Thymus (tissue), 11 donors: ENCODE measurements around the gene DPM3. TPM values are rescaled to one million over a fixed set of nuclear protein-coding genes. Genes with fewer than 3 reads are reported as not detected.

Experiments used
- DNase-seq, 9 donors: peaks; one replicate each; pipeline ENCODE4 v3.0.0-alpha.2; 2013; ENCODE audit warnings: low spot score in 9 of 9, low read depth in 6 of 9, missing footprints in 1 of 9
- H3K27ac ChIP-seq, 2 donors: one replicate each; pipeline ENCODE4 v1.5.1; 2013; ENCODE audit warnings: control low read depth in 1 of 2, low read depth in 1 of 2, low read length in 1 of 2, mild to moderate bottlenecking in 1 of 2, moderate library complexity in 1 of 2
- H3K27me3 ChIP-seq, 2 donors: one replicate each; pipeline ENCODE4 v1.5.1; 2013; ENCODE audit warnings: low read length in 1 of 2; ENCODE audit not compliant: control insufficient read depth in 2 of 2, insufficient read depth in 1 of 2
- H3K36me3 ChIP-seq, 2 donors: one replicate each; pipeline ENCODE4 v1.5.1; 2013; ENCODE audit warnings: low read length in 1 of 2, mild to moderate bottlenecking in 1 of 2, moderate library complexity in 1 of 2; ENCODE audit not compliant: control insufficient read depth in 2 of 2, insufficient read depth in 2 of 2
- H3K4me1 ChIP-seq, 2 donors: one replicate each; pipeline ENCODE4 v1.5.1; 2013; ENCODE audit warnings: low read length in 2 of 2; ENCODE audit not compliant: control insufficient read depth in 2 of 2, insufficient read depth in 2 of 2
- H3K4me3 ChIP-seq, 2 donors: one replicate each; pipeline ENCODE4 v1.5.1; 2013; ENCODE audit warnings: low read length in 2 of 2, control low read depth in 1 of 2, mild to moderate bottlenecking in 1 of 2
- H3K9me3 ChIP-seq, 2 donors: one replicate each; pipeline ENCODE4 v1.5.1; 2013; ENCODE audit warnings: low read length in 1 of 2, mild to moderate bottlenecking in 1 of 2; ENCODE audit not compliant: control insufficient read depth in 2 of 2, insufficient read depth in 1 of 2
- WGBS: extraction: QIAGEN DNeasy Blood & Tissue Kit; methylation state at CpG from one replicate; pipeline ENCODE4 v1.1.7; 2013; 5-methylcytosine and 5-hydroxymethylcytosine counted together
- polyA plus RNA-seq: library from polyadenylated mRNA; stranded (reverse); fragments of 200-250 nt; gene quantifications from one replicate; pipeline ENCODE4 v1.2.3, GENCODE V29; 2013
- total RNA-seq: library from RNA; stranded (reverse); fragments of 120-200 nt; gene quantifications from one replicate; pipeline ENCODE4 v1.2.4, GENCODE V29; 2013
- donor health status: healthy.

DPM3 gene
- total and polyA plus RNA-seq, 2 donors, result 34.0 to 155 TPM

DNA sequence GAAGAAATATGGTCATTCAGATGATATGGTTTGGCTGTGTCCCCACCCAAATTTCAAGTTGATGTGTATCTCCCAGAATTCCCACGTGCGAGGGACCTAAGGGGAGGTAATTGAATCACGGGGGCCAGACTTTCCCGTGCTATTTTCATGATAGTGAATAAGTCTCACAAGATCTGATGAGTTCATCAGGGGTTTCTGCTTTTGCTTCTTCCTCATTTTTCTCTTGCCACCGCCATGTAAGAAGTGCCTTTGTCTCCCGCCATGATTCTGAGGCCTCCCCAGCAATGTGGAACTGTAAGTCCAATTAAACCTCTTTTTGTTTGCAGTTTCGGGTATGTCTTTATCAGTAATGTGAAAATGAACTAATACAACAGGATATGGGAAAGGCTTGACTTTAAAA, 1.4 kb upstream of the DPM3 start:
- WGBS, result 87% methylated on average over 7 of the region's 7 CpGs
- Histone ChIP-seq H3K27me3 (no peaks in the 10 kb centered on the region), H3K9me3 (no peaks in the 10 kb centered on the region), H3K4me1 (peaks cover 14 to 20% of the 10 kb centered on the region in 2 donors), H3K36me3 (peaks cover 0 to 7% of the 10 kb centered on the region in 2 donors), H3K27ac (no peak overlapping the region), H3K4me3 (no peak overlapping the region)
- no peak for DNase-seq

DNA sequence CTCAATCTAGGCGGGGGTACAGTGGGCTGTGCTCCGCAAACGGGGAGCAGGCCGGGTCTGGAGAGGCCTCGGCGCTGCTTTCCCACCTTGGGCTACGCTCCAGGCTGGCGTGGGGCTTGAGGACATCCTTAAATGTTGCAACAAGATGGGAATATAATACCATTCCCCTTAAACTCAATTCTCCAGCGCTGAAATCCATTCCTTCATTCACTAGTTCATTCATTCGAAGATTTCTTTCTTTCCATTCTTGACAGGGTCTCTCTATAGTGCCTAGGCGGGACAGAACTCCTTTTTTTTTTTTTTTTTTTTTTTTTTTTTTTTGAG, 261 bp upstream of the DPM3 start:
- peaks cover 0 to 7% of the 10 kb centered on the region in 2 donors for H3K36me3 ChIP-seq
- WGBS, result 10% methylated on average over 11 of the region's 11 CpGs
- H3K27ac ChIP-seq, result no peak overlapping the region

DNA sequence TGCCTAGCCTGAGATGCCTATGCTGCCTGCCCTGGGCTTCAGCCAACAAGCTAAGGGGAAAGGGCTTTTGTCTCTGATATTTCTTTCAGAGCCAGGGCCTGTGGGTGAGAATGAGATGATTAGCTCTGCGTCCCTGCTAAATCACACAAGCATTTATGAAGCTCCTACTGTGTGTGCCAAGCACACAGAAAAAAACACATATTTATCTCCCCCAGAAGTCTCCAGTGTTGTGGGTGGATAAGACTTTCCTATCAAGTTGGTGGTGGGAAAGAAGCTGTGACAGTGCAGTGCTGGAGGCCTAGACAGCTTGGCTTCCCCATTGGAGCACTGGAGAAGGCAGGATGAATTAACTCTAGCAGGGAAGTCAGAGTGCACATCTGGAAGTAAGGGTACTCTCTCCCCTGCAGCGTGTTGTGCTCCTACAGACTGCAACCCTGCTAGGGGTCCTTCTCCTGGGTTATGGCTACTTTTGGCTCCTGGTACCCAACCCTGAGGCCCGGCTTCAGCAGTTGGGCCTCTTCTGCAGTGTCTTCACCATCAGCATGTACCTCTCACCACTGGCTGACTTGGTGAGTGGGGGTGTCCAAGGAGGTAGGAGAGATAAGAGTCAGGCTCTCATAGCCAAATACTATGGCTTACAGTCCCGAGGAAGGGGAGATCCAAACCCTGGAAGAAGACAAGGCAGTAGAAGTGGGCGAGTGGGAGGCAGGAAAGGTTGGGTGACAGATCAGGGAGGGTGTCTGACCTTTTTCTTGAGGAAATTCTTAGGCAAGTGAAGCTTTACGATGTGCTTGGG, 3.0 kb downstream of the DPM3 start:
- no peaks in the 10 kb centered on the region for H3K27me3 ChIP-seq
- peak overlapping the region; percentile 65 to 71 for H3K27ac ChIP-seq
- H3K36me3 ChIP-seq, result peaks cover 13 to 26% of the 10 kb centered on the region in 2 donors
- DNase-seq, result no peak
- 96% methylated on average over 6 of the region's 6 CpGs for WGBS
- no peak overlapping the region for H3K4me3 ChIP-seq
- H3K9me3 ChIP-seq, result no peaks in the 10 kb centered on the region
- H3K4me1 ChIP-seq, result peaks cover 21 to 38% of the 10 kb centered on the region in 2 donors

More for the DNA sequence above, 261 bp upstream of the DPM3 start:
- H3K9me3 ChIP-seq, result no peaks in the 10 kb centered on the region
- peak overlapping the region; percentile 71 to 87 for H3K4me3 ChIP-seq
- H3K27me3 ChIP-seq, result no peaks in the 10 kb centered on the region
- DNase-seq, result no peak
- H3K4me1 ChIP-seq, result peaks cover 17 to 23% of the 10 kb centered on the region in 2 donors

GRCh38 chr1:155136748-155137147, 3.6 kb downstream of the DPM3 start:
- 10% methylated on average over 6 of the region's 6 CpGs for WGBS
- H3K4me3 ChIP-seq, result peak overlapping the region; percentile 69 to 77
- peaks cover 15 to 29% of the 10 kb centered on the region in 2 donors for H3K36me3 ChIP-seq
- peaks cover 21 to 38% of the 10 kb centered on the region in 2 donors for H3K4me1 ChIP-seq
- H3K9me3 ChIP-seq, result no peaks in the 10 kb centered on the region
- H3K27me3 ChIP-seq, result no peaks in the 10 kb centered on the region
- DNase-seq, result peak in 1 of 9 donors; percentile 34
- peak overlapping the region; percentile 71 to 83 for H3K27ac ChIP-seq

DNA sequence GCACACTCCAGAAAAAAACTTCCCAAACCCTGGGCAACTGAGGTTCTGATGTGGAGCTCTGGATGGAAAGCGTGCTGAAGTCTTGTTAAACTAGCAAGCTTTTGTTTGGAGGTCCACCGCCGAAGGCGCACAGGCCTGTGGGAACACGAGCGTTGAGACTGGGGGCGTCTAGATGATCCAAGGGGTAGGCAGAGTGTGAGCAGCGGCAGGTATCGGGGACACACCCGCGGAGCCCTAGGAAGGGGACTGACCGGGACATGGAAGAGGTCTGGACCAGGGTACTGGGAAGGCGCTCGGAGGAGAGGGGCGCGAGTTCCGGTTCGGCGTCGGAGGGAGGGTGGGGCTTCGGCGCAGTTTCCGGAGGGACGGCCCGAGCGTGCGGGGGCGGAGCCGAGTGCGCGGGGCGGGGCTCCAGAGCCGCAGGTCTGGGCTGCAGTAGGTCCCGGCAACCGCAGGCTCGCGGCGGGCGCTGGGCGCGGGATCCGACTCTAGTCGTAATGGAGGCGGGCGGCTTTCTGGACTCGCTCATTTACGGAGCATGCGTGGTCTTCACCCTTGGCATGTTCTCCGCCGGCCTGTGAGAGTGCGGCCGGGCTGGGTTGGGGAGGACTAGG, 4.8 kb downstream of the DPM3 start, which contains the start of gene SLC50A1:
SLC50A1 (plus strand) TSS at position 438 of the 614 bp plus-strand sequence; CDS start at position 498, 60 bp downstream.
- under 1% methylated on average over 52 of the region's 52 CpGs for WGBS
- H3K27me3 ChIP-seq, result no peaks in the 10 kb centered on the region
- H3K4me1 ChIP-seq, result peaks cover 18 to 39% of the 10 kb centered on the region in 2 donors
- DNase-seq, result peak in 8 of 9 donors; percentile 76 to 93 (median 88)
- no peaks in the 10 kb centered on the region for H3K9me3 ChIP-seq
- H3K4me3 ChIP-seq, result peak within 1 kb of the TSS; percentile 69 to 77
- H3K36me3 ChIP-seq, result peaks cover 21 to 36% of the 10 kb centered on the region in 2 donors
- peak within 1 kb of the TSS; percentile 92 to 98 for H3K27ac ChIP-seq

DNA sequence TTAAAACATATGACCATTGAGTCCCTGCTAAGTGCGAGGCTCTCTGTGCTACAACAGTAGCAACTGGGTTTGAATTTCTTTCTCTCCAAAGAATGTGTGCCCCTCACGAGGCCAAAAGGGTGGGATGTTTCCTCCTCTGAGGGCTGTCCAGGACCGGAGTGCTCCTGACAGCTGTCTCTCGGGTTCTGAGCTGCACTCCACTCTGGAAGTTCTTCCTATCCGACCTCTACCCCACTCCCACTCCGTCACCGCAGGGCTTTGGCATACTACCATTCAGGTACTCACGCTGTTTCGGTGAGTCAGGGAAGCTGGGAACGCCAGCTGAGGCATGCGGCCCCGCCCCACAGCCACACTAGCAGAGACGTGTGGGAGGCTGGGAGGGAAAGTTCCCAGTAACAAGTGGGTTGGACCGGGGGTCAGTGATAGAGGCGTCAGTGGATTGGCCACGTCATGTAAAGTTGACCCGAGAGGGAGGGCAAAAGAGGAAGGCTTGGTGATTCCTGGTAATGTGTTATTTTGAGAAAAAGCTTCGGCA, 5.4 kb downstream of the DPM3 start:
- Histone ChIP-seq H3K36me3 (peaks cover 21 to 36% of the 10 kb centered on the region in 2 donors), H3K4me1 (peaks cover 19 to 42% of the 10 kb centered on the region in 2 donors), H3K27me3 (peaks cover 0 to 1% of the 10 kb centered on the region in 2 donors), H3K9me3 (no peaks in the 10 kb centered on the region), H3K27ac (peak overlapping the region; percentile 86 to 98), H3K4me3 (peak overlapping the region; percentile 69 to 77)
- DNase-seq, result no peak
- WGBS, result 59% methylated on average over 18 of the region's 18 CpGs

- Histone ChIP-seq H3K27me3 (peaks cover 0 to 2% of the 10 kb centered on the region in 2 donors), H3K4me3 (no peak overlapping the region), H3K4me1 (peaks cover 18 to 44% of the 10 kb centered on the region in 2 donors), H3K27ac (peak overlapping the region; percentile 21 to 86), H3K9me3 (no peaks in the 10 kb centered on the region), H3K36me3 (peaks cover 21 to 36% of the 10 kb centered on the region in 2 donors)
- no peak for DNase-seq
- WGBS, result 93% methylated on average over 1 of the region's 1 CpG
Measured at GRCh38 chr1:155134322-155134721, 6.0 kb downstream of the DPM3 start.

- Histone ChIP-seq H3K27ac (no peak overlapping the region), H3K36me3 (peaks cover 21 to 36% of the 10 kb centered on the region in 2 donors), H3K4me3 (no peak overlapping the region), H3K9me3 (no peaks in the 10 kb centered on the region), H3K27me3 (peaks cover 0 to 7% of the 10 kb centered on the region in 2 donors), H3K4me1 (peaks cover 18 to 49% of the 10 kb centered on the region in 2 donors)
- WGBS, result 98% methylated on average over 7 of the region's 7 CpGs
- DNase-seq, result no peak
Measured at GRCh38 chr1:155133799-155134281, 6.5 kb downstream of the DPM3 start.

- peaks cover 21 to 29% of the 10 kb centered on the region in 2 donors for H3K36me3 ChIP-seq
- H3K27me3 ChIP-seq, result peaks cover 0 to 26% of the 10 kb centered on the region in 2 donors
- H3K27ac ChIP-seq, result no peak overlapping the region
- H3K9me3 ChIP-seq, result no peaks in the 10 kb centered on the region
- H3K4me1 ChIP-seq, result peaks cover 21 to 56% of the 10 kb centered on the region in 2 donors
- DNase-seq, result no peak
- no peak overlapping the region for H3K4me3 ChIP-seq
- 88% methylated on average over 2 of the region's 2 CpGs for WGBS
Measured at GRCh38 chr1:155131856-155132255, 8.5 kb downstream of the DPM3 start.
